GM21529 (cell line): ENCODE measurements around the gene RASSF8.

ENCODE experiments used
- ATAC-seq: cut with Tn5 transposase; IDR thresholded peaks from one replicate; pipeline ENCODE4 v1.9.1; 2021; ENCODE audit not compliant: unreplicated experiment

Gene RASSF8

GRCh38 chr12:26100666-26101349 is 142.3 kb downstream of the RASSF8 start:
- ATAC-seq: no peak

DNA sequence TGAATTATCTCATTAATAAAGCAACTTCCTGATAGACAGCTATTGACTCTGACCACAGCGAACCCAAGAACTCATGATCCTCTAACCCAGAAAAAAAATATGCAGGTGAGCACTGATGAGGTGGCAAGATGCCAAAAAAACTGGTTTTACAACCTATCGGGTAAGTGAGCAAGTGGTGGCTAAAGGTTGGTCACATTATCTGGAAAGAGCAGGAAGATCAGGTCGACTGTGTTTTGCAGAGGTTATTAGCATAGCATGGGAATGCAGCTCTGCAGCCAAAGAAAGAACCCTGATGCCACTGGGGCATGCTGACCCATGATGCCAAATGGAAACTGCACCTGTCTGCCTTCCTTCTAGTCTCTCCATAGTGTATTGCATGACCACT is 142.9 kb downstream of the RASSF8 start:
- no peak for ATAC-seq

DNA sequence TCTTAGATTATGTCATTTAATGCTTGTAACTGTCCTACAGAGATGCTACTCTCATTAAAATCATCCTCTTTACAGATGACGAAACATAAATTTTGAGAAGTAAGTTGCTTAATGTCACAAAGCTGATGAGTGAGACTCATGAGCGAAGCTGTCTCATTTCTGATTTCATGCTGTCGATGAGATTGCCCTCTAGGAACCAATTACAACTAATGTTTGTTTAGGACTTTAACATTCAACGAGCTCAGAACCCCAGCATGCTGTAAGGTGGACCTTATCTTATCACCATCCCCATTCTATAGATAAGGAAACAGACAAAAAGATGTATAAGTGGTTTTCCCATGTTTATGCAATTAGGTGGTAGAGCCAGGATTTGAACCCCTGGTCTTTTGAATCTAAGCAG is 143.3 kb downstream of the RASSF8 start:
- ATAC-seq: no peak

- no peak for ATAC-seq
These were observed 144.5 kb downstream of the RASSF8 start for GRCh38 chr12:26102953-26103352.

DNA sequence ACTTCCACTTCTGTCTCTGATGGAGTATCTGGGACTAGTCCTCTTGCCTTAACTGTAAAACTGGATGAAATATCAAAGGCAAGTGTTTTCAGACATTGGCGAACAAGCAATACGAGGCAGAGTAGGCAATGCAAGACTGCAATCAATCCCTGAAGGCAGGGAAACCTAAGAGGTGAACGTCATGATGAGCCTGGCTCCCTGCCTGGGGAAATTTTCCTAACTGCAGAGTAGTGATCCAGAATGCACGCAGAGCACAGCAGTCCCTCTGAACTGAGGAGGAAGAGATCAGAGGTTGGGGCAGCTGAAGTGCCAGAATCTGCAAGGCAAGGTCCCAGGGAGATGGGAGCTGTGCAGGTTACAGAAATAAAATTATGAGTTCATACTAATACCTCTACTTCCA is 147.9 kb downstream of the RASSF8 start:
- no peak for ATAC-seq

- no peak for ATAC-seq
These were observed 150.4 kb downstream of the RASSF8 start for GRCh38 chr12:26108915-26109314.

- no peak for ATAC-seq
These were observed 150.9 kb downstream of the RASSF8 start for GRCh38 chr12:26109343-26109881.

- no peak for ATAC-seq
These were observed 153.8 kb downstream of the RASSF8 start for GRCh38 chr12:26112232-26112631.

- ATAC-seq: no peak
These were observed 154.2 kb downstream of the RASSF8 start for GRCh38 chr12:26112703-26113147.

DNA sequence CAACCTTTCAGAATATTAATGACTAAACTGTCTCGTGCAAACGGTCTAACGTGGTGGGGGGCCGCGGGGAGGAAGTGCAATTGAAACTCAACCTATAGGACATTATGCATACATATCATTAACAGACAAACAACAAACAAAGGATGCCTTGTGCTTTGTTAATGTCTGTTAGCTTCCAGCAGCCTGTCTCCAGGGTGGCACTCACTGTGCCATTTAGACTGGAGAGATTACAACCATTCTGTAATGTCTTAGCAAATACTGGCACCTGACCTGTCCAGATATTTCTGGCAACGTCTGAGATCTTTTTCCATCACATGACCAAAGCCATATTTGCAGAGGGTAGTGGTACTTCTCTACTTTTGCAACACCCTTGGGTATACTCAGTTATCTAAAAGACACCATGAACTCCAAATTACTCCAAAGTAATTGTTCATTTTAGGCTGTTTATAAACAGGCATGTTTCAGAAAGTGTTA is 154.7 kb downstream of the RASSF8 start:
- ATAC-seq: no peak

DNA sequence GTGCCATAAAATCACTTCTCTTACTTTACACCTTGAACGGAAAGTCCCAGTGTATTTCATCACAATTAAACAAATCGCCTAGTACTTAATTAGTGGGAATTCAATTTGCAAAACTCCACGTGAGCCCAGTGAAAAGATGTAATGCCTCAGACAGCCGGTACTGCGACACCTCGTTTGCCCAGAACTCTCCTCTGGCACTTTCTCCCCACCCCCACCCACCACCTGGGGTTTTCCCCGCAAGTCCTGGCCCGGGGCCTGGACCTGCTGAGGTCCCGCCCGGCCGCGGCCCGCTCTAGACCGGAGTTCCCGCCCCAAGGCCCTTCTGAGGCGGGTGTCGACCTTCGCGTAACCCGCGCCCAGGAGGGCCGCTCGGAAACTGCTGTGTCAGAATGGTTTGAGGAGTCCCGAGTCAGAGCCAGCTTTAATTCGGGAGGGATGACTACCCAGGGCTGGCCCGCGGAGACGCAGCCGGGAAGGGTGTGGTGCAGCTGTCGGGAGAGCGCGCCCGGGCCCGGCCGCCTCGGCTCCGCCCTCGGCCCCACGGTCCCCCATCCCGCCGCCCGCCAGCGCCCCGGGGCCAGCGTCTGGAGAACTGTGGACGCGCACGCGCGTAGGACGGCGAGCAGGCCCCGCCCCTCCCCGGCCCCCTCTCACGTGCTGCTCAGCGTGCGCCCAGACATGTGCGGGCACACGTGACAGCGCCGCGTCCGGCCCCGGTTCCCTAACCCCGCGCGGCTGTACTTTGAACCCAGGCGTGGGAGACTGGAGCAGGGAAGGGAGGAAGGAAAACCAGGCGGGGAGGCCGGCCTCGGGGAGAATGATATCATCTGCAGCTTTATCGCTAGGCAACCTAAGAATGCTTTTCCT is 155.6 kb downstream of the RASSF8 start:
- peak; percentile 67 for ATAC-seq

DNA sequence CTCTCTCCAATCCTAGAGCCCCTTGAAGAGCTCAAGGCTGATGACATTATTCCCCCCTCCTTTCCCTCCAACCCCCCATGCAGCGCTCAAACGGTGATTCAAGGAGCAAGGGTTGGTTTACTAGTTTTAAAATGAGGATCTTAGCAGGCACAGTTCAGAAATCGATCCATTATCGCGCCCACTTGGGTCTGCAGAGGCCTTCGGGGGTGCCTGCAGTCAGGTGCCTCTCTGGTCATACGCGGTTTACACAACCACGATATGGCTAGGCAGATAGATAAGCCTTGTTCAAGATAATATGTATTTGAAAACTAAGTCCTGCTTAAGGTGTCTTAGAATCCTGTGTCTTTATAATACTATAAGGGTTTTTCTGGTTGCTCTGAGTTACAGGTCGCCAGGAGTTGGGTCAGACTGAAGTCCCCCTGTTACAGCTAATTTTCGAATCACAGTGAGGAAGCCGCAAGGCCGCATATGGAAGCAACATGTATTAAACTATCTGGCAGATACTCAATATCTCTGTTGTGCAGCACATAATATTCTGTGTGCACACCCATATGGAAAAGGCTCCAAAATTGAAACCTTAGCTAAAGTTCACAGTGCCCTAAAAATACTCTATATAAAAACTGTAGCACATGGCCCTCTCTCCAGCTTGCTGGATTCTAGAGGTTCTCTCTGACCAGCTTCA is 156.4 kb downstream of the RASSF8 start:
- no peak for ATAC-seq

- no peak for ATAC-seq
These were observed 158.6 kb downstream of the RASSF8 start for GRCh38 chr12:26116829-26117715.

DNA sequence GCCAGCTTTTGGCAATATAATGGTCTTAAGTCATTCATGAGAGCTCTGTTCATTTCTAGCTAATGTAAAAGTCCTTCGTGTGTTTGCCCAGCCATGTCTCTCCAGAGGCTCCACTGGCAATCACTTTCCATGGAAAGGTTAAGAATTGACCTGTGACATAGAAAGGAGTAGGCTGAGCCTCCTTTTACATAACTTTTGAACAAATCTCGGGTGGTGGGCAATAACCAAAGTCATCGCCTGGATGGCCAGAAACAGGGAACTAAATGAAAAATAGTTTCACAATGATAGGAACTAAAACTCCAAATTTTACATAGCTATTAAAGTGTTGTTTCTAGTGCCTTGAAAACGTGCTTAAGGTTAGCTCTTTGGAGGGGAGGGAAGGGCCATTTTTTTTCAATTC is 159.8 kb downstream of the RASSF8 start:
- no peak for ATAC-seq

- ATAC-seq: no peak
These were observed 161.0 kb downstream of the RASSF8 start for GRCh38 chr12:26119391-26119989.

- no peak for ATAC-seq
These were observed 162.2 kb downstream of the RASSF8 start for GRCh38 chr12:26120561-26121274.

GRCh38 chr12:26121323-26122060 is 163.0 kb downstream of the RASSF8 start:
- ATAC-seq: no peak

GRCh38 chr12:26122061-26122680 is 163.7 kb downstream of the RASSF8 start:
- peak; percentile 19 for ATAC-seq
